DND-41 (cell line): ENCODE results near the gene TEX36.

ENCODE experiments used
- ATAC-seq: fragments of 200-7000 bp; cut with Tn5 transposase; 3 replicates; pipeline ENCODE4 v1.9.1; 2021; ENCODE audit warnings: low read depth; ENCODE audit not compliant: insufficient read depth
- DNase-seq: peaks from one replicate; pipeline ENCODE4 v3.0.0-alpha.2; 2020
- H2AFZ ChIP-seq: 2 replicates; pipeline ENCODE4 v1.6.0; 2012; ENCODE audit warnings: low read depth, low read length
- H3K27ac ChIP-seq: 2 replicates; pipeline ENCODE4 v1.5.1; 2012; ENCODE audit warnings: low read length, inconsistent platforms
- H3K27me3 ChIP-seq: fragments of 200-600 bp; sonication (generic); 2 replicates; pipeline ENCODE4 v1.6.0; 2012; ENCODE audit warnings: low read length, mild to moderate bottlenecking, inconsistent platforms; ENCODE audit not compliant: insufficient read depth, poor library complexity
- H3K36me3 ChIP-seq: 2 replicates; pipeline ENCODE4 v1.5.1; 2012; ENCODE audit warnings: low read length, inconsistent platforms; ENCODE audit not compliant: insufficient read depth
- H3K4me1 ChIP-seq: 2 replicates; pipeline ENCODE4 v1.5.1; 2012; ENCODE audit warnings: mild to moderate bottlenecking, low read length; ENCODE audit not compliant: insufficient read depth
- H3K4me2 ChIP-seq: 2 replicates; pipeline ENCODE4 v1.6.0; 2012; ENCODE audit warnings: mild to moderate bottlenecking, moderate library complexity, low read length, inconsistent platforms; ENCODE audit not compliant: insufficient read depth
- H3K4me3 ChIP-seq, 2 experiments: fragments of 200-600 bp in 1 of 2; shearing (Covaris generic) in 1 of 2; 2 replicates each; pipeline ENCODE4 v1.5.1; 2012 to 2016; ENCODE audit warnings: inconsistent platforms in 2 of 2, low read length in 2 of 2, mild to moderate bottlenecking in 2 of 2, low read depth in 1 of 2, moderate library complexity in 1 of 2
- H3K79me2 ChIP-seq: 2 replicates; pipeline ENCODE4 v1.6.0; 2012; ENCODE audit warnings: low read length, inconsistent platforms; ENCODE audit not compliant: insufficient read depth
- H3K9ac ChIP-seq: 2 replicates; pipeline ENCODE4 v1.6.0; 2012; ENCODE audit warnings: low read depth, mild to moderate bottlenecking, inconsistent platforms, low read length, moderate library complexity
- H3K9me3 ChIP-seq: 2 replicates; pipeline ENCODE4 v1.5.1; 2012; ENCODE audit warnings: low read length, moderate library complexity, mild to moderate bottlenecking, inconsistent platforms; ENCODE audit not compliant: insufficient read depth, severe bottlenecking
- H4K20me1 ChIP-seq: 2 replicates; pipeline ENCODE4 v1.6.0; 2012; ENCODE audit warnings: low read length; ENCODE audit not compliant: insufficient read depth
- CTCF ChIP-seq: IDR thresholded peaks from 2 replicates; pipeline ENCODE4 v1.5.1; 2012; ENCODE audit warnings: borderline replicate concordance, low read length, moderate library complexity, mild to moderate bottlenecking; ENCODE audit not compliant: poor library complexity, severe bottlenecking; ENCODE audit errors: extremely low read depth
- EZH2 ChIP-seq: IDR thresholded peaks from 3 replicates; pipeline ENCODE4 v1.6.1; 2012; ENCODE audit warnings: borderline replicate concordance, low read depth, mild to moderate bottlenecking, moderate library complexity, low read length, inconsistent platforms; ENCODE audit not compliant: severe bottlenecking

Gene TEX36

GRCh38 chr10:125628104-125629049 lies 54.6 kb downstream of the TEX36 start:
- Histone ChIP-seq H3K27ac (no peak overlapping the region), H3K79me2 (no peaks in the 10 kb centered on the region), H3K36me3 (no peaks in the 10 kb centered on the region), H3K9ac (no peak overlapping the region), H3K27me3 (peaks cover 5% of the 10 kb centered on the region), H4K20me1 (no peaks in the 10 kb centered on the region), H3K4me2 (no peak overlapping the region), H2AFZ (no peak overlapping the region), H3K4me3 (no peak overlapping the region), H3K4me1 (no peaks in the 10 kb centered on the region), H3K9me3 (no peaks in the 10 kb centered on the region)
- DNase-seq (no peak), ATAC-seq (no peak)
- TF ChIP-seq EZH2 (no peak), CTCF (no peak)

GRCh38 chr10:125627646-125628045 lies 55.3 kb downstream of the TEX36 start:
- Histone ChIP-seq H3K4me2 (no peak overlapping the region), H3K9me3 (no peaks in the 10 kb centered on the region), H2AFZ (no peak overlapping the region), H3K4me3 (no peak overlapping the region), H4K20me1 (no peaks in the 10 kb centered on the region), H3K4me1 (no peaks in the 10 kb centered on the region), H3K9ac (no peak overlapping the region), H3K36me3 (no peaks in the 10 kb centered on the region), H3K27me3 (peaks cover 5% of the 10 kb centered on the region), H3K27ac (no peak overlapping the region), H3K79me2 (no peaks in the 10 kb centered on the region)
- ATAC-seq (no peak), DNase-seq (no peak)
- TF ChIP-seq CTCF (no peak), EZH2 (no peak)

- Histone ChIP-seq H2AFZ (no peak overlapping the region), H3K79me2 (no peaks in the 10 kb centered on the region), H3K27me3 (peaks cover 5% of the 10 kb centered on the region), H3K4me1 (no peaks in the 10 kb centered on the region), H3K27ac (no peak overlapping the region), H3K9me3 (no peaks in the 10 kb centered on the region), H3K4me2 (no peak overlapping the region), H4K20me1 (no peaks in the 10 kb centered on the region), H3K36me3 (no peaks in the 10 kb centered on the region), H3K9ac (no peak overlapping the region), H3K4me3 (no peak overlapping the region)
- ATAC-seq (no peak), DNase-seq (no peak)
- TF ChIP-seq EZH2: no peak
- no peak for TF ChIP-seq CTCF
These were observed 56.3 kb downstream of the TEX36 start for GRCh38 chr10:125626671-125627070.
